Metanephros (tissue), 2 donors: ENCODE measurements around the gene TAS2R43. TPM values are rescaled to one million over a fixed set of nuclear protein-coding genes. Genes with fewer than 3 reads are reported as not detected.

Source experiments
- small RNA-seq: library from RNA; depleted of rRNA; stranded (forward); fragments of <200 nt; gene quantifications from one replicate; pipeline ENCODE3, GENCODE V24; 2014; ENCODE audit warnings: low replicate concordance
- total RNA-seq: library from RNA; depleted of rRNA; stranded (reverse); fragments of >200 nt; gene quantifications from one replicate; pipeline ENCODE4 v1.2.3, GENCODE V29; 2014

The TAS2R43 gene
- 10.3 TPM for total RNA-seq

GRCh38 chr12:11092128-11092527, at the start of gene TAS2R43:
TSS of gene TAS2R43 (minus strand) at chr12:11092313. CDS start at chr12:11092229, 84 bp downstream.

GRCh38 chr12:11134305-11134704, 42.2 kb upstream of the TAS2R43 start, which contains the start of gene TAS2R30:
TSS of gene TAS2R30 (minus strand) at chr12:11134644. CDS start at chr12:11134244, 400 bp downstream.

GRCh38 chr12:11062194-11062593, 29.9 kb downstream of the TAS2R43 start, which contains the start of gene TAS2R46:
TSS of gene TAS2R46 (minus strand) at chr12:11062294. CDS start at chr12:11062294, 0 bp downstream.

Small RNA genes lying within 50 kb of the gene (small RNA-seq; reads per million reads assigned to genes)
- gene AC018630.1, result not detected

Other genes starting within 250 kb of the TAS2R43 start
- gene PRR4, start 242.8 kb downstream of the TAS2R43 start, total RNA-seq, result 7.2 TPM
- gene PRH1, start 208.1 kb downstream of the TAS2R43 start, total RNA-seq, result 67.3 TPM
- gene TAS2R13, start 182.8 kb downstream of the TAS2R43 start, total RNA-seq, result 5.3 TPM
- 0.70 TPM for gene PRH2, start 163.1 kb downstream of the TAS2R43 start, total RNA-seq
- 8.2 TPM for gene TAS2R14, start 153.1 kb downstream of the TAS2R43 start, total RNA-seq
- gene TAS2R50, start 105.4 kb downstream of the TAS2R43 start, total RNA-seq, result 7.0 TPM
- 9.4 TPM for gene TAS2R20, start 94.0 kb downstream of the TAS2R43 start, total RNA-seq
- gene TAS2R19, start 69.7 kb downstream of the TAS2R43 start, total RNA-seq, result 14.1 TPM
- gene TAS2R31, start 60.9 kb downstream of the TAS2R43 start, total RNA-seq, result 18.9 TPM
- 6.7 TPM for gene TAS2R46, start 30.0 kb downstream of the TAS2R43 start, total RNA-seq
- 15.6 TPM for gene TAS2R30, start 42.3 kb upstream of the TAS2R43 start, total RNA-seq
- gene SMIM10L1, start 78.9 kb upstream of the TAS2R43 start, total RNA-seq, result 6.7 TPM
- not detected for gene TAS2R42, start 94.6 kb upstream of the TAS2R43 start, total RNA-seq
- not detected for gene PRB3, start 177.4 kb upstream of the TAS2R43 start, total RNA-seq
- gene PRB4, start 218.1 kb upstream of the TAS2R43 start, total RNA-seq, result not detected